COR-L47 (cell line): ENCODE results near the gene THPO.

Source experiments
- DNase-seq: peaks from one replicate; lab custom pipeline; 2025; lab: John Stamatoyannopoulos, UW

Gene THPO

GRCh38 chr3:184384856-184385422, 6.9 kb upstream of the THPO start:
- no peak for DNase-seq

- DNase-seq, result no peak
Measured at GRCh38 chr3:184384342-184384741, 6.3 kb upstream of the THPO start.

GRCh38 chr3:184383033-184383740, 5.2 kb upstream of the THPO start:
- DNase-seq, result no peak

- no peak for DNase-seq
Measured at GRCh38 chr3:184382326-184383032, 4.5 kb upstream of the THPO start.

- no peak for DNase-seq
Measured at GRCh38 chr3:184381261-184382224, 3.5 kb upstream of the THPO start.

GRCh38 chr3:184380627-184381260, 2.7 kb upstream of the THPO start:
- DNase-seq, result no peak

GRCh38 chr3:184380185-184380626, 2.2 kb upstream of the THPO start:
- no peak for DNase-seq

DNA sequence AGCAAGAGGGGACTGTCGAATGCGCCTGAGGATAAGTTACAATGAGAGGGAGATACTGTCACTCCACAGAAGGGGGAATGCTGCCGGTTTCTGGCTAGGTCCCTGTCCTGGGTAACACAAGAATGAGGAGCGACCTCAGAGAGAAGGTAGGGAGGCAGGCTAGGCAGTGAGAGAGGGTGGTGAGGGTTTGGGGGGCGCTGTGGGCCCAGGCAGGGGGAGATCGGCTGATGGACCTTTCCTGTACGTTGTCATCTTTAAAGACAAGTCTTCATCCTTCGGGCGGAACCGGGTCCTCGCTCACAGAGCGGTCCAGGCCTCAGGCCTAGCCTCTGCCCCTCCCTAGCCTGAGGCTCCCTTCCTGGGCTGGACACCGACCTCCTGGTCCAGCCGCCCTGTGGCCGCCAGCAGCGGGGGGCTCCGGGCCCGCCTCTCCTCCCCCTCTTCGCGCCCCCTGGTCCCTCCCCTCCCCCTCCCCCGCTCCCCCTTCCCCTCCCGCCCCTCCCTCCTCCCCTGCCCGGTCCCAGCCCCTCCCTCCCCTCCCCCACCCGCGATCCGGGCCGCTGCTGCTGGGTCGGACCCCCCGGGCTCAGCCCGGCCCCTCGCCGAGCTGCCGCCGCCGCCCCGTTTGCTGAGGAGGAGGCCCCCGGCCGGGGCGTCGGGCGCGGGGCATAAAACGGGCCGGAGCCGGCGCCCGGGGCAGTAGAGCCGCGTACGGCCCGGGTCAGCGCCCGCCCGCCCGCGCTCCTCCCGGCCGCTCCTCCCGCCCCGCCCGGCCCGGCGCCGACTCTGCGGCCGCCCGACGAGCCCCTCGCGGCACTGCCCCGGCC, 1.6 kb upstream of the THPO start, which contains the start of gene CHRD:
CHRD (plus strand) TSS at position 697 of the 827 bp plus-strand sequence. CDS start 265 bp downstream, outside the sequence.
- DNase-seq, result no peak

DNA sequence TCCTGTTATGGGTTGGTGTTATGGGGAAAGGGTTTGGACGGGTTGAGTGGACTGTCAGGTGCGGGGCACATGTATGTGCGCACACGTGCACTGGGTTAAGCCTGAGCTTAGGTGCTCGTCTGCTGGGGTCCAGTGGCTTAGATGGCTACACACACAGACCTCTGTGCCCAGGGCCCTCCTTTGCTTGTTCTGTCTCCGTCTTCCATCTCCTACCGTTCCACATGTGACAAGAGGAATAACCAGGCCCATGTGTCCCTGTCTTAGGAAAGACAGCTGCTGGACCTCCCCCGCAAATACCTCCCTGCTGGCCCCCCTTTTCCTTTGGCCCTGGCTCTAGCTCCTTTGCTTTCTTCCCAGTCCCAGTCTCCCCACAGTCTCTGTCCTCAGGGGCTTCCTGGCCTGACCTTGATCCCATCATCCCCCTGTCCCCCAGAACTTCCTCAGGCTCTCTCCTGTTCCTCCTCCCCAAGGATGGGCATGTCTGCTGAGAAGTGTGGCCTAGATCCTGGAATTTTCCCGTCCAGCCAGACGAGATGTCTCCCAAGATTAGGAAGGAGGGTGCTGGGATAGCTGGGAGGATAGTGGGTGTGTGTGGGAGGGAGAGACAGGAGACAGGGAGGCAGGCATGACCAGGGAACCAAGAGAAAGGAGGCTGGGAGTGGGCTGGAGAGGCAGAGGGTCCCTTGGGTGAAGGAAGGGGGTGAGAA, 797 bp upstream of the THPO start:
- DNase-seq, result no peak

DNA sequence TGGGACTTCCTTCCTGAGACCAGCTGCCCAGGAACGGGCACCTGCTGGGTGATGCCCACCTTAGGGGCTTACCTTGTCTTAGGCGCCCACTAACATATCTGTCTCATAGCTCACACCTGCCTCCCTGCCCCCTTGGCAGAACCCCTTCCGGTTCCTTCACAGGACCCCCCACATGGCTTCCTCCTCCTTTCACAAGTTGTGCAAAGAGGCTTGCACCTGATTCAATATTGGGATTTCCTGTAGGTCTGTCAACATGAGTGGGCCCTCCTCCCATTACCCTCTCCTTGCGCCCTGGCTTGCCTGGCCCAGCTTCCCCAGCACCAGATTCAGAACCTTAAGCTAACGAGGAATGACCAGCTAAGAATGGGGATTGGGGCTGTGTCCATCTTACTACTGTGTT, 633 bp downstream of the THPO start:
- peak; percentile 63 for DNase-seq

DNA sequence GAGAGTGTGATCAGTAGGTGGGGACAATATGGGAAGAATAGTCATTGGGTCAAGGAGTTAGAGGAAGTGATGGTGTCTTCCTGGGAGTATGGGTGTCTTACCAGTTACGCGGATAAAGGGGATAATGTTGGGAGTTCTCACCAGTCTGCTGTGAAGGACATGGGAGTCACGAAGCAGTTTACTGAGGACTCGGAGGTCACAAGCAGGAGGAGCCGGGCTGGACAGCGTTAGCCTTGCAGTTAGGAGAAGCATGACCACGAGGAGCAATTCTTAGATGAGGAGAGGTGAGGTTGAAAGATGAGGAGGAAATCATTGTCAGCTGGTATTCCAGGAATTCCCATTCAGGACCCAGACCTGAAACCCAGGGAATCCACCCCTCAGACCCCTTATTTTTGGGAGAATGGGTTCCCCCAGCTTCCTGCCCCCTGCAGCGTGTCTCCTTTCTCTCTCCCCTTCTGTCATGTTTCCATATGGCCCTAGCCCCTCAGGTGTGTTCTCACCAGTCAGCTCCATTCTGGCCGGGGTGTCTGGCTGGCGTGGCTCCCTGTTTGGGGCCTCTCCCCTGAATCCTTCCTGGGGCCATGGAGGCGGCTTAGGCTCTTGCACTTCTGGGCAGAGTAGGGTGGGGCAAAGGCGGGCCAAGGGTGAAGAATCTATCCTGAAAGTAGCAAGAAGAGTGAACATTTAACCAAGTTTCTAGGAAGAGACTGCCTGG, 2.1 kb downstream of the THPO start:
- DNase-seq, result no peak

DNA sequence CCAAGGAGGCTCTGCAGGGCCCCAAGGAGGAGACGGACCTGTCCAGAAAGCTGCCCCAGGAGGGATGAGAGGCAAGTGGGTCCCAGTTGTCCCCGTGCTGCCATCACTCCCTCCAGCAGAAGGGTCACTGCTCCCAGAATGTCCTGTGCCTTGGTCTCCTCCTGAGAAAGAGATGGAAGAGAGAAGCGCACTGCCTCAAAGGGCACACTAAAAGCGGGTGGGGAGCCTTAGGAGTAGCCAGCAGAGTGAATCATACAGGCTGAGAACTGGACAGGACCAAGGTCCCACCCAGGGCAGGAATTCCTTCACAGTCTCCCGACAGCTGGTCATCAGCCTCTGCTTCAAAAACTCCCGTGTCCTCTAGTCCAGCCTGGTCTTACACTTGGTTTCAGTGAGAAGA, 4.6 kb downstream of the THPO start:
- no peak for DNase-seq

DNA sequence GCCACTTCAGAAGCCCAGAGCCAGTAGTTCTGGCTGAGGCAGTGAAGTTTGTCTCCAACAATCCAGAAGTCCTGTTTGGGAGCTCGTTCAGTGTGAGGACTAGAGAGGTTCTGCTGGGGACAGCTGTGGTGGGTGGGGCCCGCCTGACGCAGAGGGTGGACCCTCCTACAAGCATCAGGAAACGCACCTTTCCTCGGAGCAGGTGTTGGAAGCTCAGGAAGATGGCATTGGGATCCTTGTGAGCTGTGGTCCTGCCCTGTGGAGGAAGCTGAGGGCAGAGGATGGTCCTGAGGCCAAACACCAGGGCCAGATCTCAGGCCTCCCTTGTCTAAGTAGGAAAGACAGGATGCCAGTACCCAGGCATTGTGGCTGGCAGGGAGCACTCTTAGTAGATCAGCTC, 5.1 kb downstream of the THPO start:
- DNase-seq, result no peak

DNA sequence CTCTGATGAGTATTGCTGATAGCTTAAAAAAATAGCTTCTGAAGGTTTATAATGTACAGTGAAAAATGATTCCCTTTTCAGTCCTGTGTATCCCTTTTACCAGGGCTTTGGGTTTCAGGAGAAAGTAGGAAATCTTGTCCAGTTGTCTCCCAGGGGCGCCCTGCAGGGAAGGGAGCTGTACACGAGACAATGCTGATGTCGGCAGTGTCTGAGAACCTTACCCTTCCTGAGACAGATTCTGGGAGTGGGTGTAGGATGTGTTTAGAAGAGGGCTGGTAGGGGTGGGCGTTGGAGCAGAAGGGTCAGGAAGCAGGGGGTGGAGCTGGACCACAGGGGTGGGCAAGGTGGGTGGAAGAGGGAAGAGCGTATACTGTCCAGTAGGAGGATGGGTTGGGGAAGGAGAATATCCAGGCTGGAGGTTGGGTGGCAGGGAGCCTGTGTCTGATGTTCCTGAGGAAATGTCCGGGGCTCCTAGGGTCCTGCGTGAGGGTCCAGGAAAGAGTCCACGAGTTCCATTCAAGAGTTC, 5.6 kb downstream of the THPO start:
- no peak for DNase-seq

GRCh38 chr3:184371570-184372018, 6.4 kb downstream of the THPO start:
- DNase-seq, result peak; percentile 97

GRCh38 chr3:184368586-184369183, 9.3 kb downstream of the THPO start:
- DNase-seq, result no peak

DNA sequence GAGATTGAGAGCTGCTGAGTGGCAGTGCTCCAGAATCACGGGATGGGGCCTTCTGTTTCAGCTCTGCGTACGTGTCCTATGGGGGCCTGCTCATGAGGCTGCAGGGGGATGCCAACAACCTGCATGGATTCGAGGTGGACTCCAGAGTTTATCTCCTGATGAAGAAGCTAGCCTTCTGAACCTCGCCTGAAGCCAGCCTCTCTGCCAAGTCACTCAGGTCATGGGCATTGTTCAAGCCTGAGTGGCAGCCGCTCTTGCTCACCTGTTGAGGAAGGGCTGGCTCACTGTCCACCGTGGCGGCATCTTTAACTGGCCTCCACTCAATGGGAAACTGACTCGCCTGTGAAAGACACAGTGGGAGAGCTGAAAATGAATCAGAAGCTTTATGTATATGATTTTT, 9.9 kb downstream of the THPO start:
- DNase-seq, result no peak

- no peak for DNase-seq
Measured at GRCh38 chr3:184366619-184367289, 11.3 kb downstream of the THPO start.
